H9 (cell line): ENCODE measurements around the gene RABGAP1L. TPM values are rescaled to one million over a fixed set of nuclear protein-coding genes. Genes with fewer than 3 reads are reported as not detected.
A peak's percentile ranks its signal among the peaks of the same experiment; 100 is the strongest.
"Not testable (repeated sequence)": the region's sequence is repeated elsewhere in the genome, so short reads cannot be mapped to it uniquely, and the experiment has no call there.

ENCODE experiments used
- DNase-seq: peaks from one replicate; pipeline ENCODE4 v3.0.0-alpha.2; 2017
- H2AFZ ChIP-seq: one replicate; pipeline ENCODE4 v1.6.1; 2013; ENCODE audit warnings: mild to moderate bottlenecking, low read length, control low read depth, moderate library complexity
- H2AK5ac ChIP-seq: 2 replicates; pipeline ENCODE4 v1.6.1; 2013; ENCODE audit warnings: low read length, control low read depth, mixed read lengths; ENCODE audit not compliant: insufficient read length
- H2BK120ac ChIP-seq: one replicate; pipeline ENCODE4 v1.6.1; 2013; ENCODE audit warnings: low read depth, mild to moderate bottlenecking, low read length, control low read depth, inconsistent platforms; ENCODE audit not compliant: poor library complexity, severe bottlenecking
- H2BK12ac ChIP-seq: 2 replicates; pipeline ENCODE4 v1.6.1; 2013; ENCODE audit warnings: low read length, control low read depth, mixed read lengths, low read depth; ENCODE audit not compliant: insufficient read length
- H2BK15ac ChIP-seq: 2 replicates; pipeline ENCODE4 v1.6.1; 2013; ENCODE audit warnings: low read depth, low read length, control low read depth
- H2BK20ac ChIP-seq: one replicate; pipeline ENCODE4 v1.6.1; 2013; ENCODE audit warnings: low read depth, mild to moderate bottlenecking, low read length, control low read depth, inconsistent platforms; ENCODE audit not compliant: poor library complexity, severe bottlenecking
- H2BK5ac ChIP-seq: 2 replicates; pipeline ENCODE4 v1.6.1; 2013; ENCODE audit warnings: low read length, control low read depth, mixed read lengths; ENCODE audit not compliant: insufficient read length
- H3K14ac ChIP-seq: 2 replicates; pipeline ENCODE4 v1.6.1; 2013; ENCODE audit warnings: low read length, control low read depth; ENCODE audit not compliant: insufficient read depth
- H3K18ac ChIP-seq: 2 replicates; pipeline ENCODE4 v1.6.1; 2013; ENCODE audit warnings: low read depth, mild to moderate bottlenecking, mixed read lengths, low read length, control low read depth; ENCODE audit not compliant: insufficient read length
- H3K23ac ChIP-seq: 2 replicates; pipeline ENCODE4 v1.6.1; 2013; ENCODE audit warnings: low read length, control low read depth, mixed read lengths, low read depth; ENCODE audit not compliant: insufficient read length
- H3K23me2 ChIP-seq: 2 replicates; pipeline ENCODE4 v1.6.1; 2013; ENCODE audit warnings: low read depth, mild to moderate bottlenecking, mixed read lengths, low read length, control low read depth; ENCODE audit not compliant: insufficient read length, poor library complexity, severe bottlenecking
- H3K27ac ChIP-seq: 2 replicates; pipeline ENCODE4 v1.5.1; 2013; ENCODE audit warnings: low read length, control low read depth, mixed read lengths, low read depth; ENCODE audit not compliant: insufficient read length
- H3K27me3 ChIP-seq: 2 replicates; pipeline ENCODE4 v1.6.1; 2013; ENCODE audit warnings: low read length, control low read depth, inconsistent platforms; ENCODE audit not compliant: insufficient read depth
- H3K4ac ChIP-seq: 2 replicates; pipeline ENCODE4 v1.6.1; 2013; ENCODE audit warnings: low read depth, mild to moderate bottlenecking, control low read depth, inconsistent platforms, low read length, moderate library complexity
- H3K4me1 ChIP-seq: 2 replicates; pipeline ENCODE4 v1.6.1; 2013; ENCODE audit warnings: low read length, control low read depth, inconsistent platforms; ENCODE audit not compliant: insufficient read depth
- H3K4me2 ChIP-seq: 2 replicates; pipeline ENCODE4 v1.6.1; 2013; ENCODE audit warnings: low read length, control low read depth, mixed read lengths; ENCODE audit not compliant: insufficient read length, insufficient read depth
- H3K56ac ChIP-seq: 2 replicates; pipeline ENCODE4 v1.6.1; 2013; ENCODE audit warnings: low read depth, mild to moderate bottlenecking, mixed read lengths, low read length, control low read depth; ENCODE audit not compliant: insufficient read length
- H3K79me1 ChIP-seq: 2 replicates; pipeline ENCODE4 v1.6.1; 2013; ENCODE audit warnings: low read depth, mild to moderate bottlenecking, moderate library complexity, low read length, control low read depth, inconsistent platforms; ENCODE audit not compliant: insufficient read depth, poor library complexity, severe bottlenecking
- H3K79me2 ChIP-seq: 2 replicates; pipeline ENCODE4 v1.6.1; 2013; ENCODE audit warnings: low read length, control low read depth, inconsistent platforms; ENCODE audit not compliant: insufficient read depth
- H3K9ac ChIP-seq: 2 replicates; pipeline ENCODE4 v1.6.1; 2013; ENCODE audit warnings: low read length, control low read depth, mixed read lengths; ENCODE audit not compliant: insufficient read length; ENCODE audit errors: extremely low read depth
- H3K9me3 ChIP-seq: one replicate; pipeline ENCODE4 v1.6.1; 2013; ENCODE audit warnings: low read depth, low read length, inconsistent platforms; ENCODE audit not compliant: control insufficient read depth
- H3T11ph ChIP-seq: one replicate; pipeline ENCODE4 v1.6.1; 2013; ENCODE audit warnings: mild to moderate bottlenecking, low read length, control low read depth, inconsistent platforms
- H4K20me1 ChIP-seq: one replicate; pipeline ENCODE4 v1.6.1; 2013; ENCODE audit not compliant: control insufficient read depth, insufficient read length, insufficient read depth
- H4K5ac ChIP-seq: 2 replicates; pipeline ENCODE4 v1.6.1; 2013; ENCODE audit warnings: low read depth, mild to moderate bottlenecking, mixed read lengths, low read length, control low read depth; ENCODE audit not compliant: insufficient read length
- H4K8ac ChIP-seq: replicated peaks from 2 replicates; pipeline ENCODE4 v1.6.1; 2013; ENCODE audit warnings: low read length, control low read depth, mixed read lengths, low read depth; ENCODE audit not compliant: insufficient read length
- H4K91ac ChIP-seq: 2 replicates; pipeline ENCODE4 v1.6.1; 2013; ENCODE audit warnings: low read depth, mild to moderate bottlenecking, moderate library complexity, mixed read lengths, low read length, control low read depth; ENCODE audit not compliant: insufficient read length
- H3K27ac Mint-ChIP-seq, 3 experiments: 2 replicates in 2 of 3; 3 replicates in 1 of 3; pipeline ENCODE4 v1.8.0; 2020 to 2021; ENCODE audit warnings: mixed read lengths in 3 of 3, mild to moderate bottlenecking in 1 of 3, moderate library complexity in 1 of 3
- H3K27me3 Mint-ChIP-seq: 2 replicates; pipeline ENCODE4 v1.8.0; 2021; ENCODE audit warnings: low read depth, mild to moderate bottlenecking, moderate library complexity, mixed read lengths
- H3K36me3 Mint-ChIP-seq, 3 experiments: 2 replicates in 2 of 3; 3 replicates in 1 of 3; pipeline ENCODE4 v1.8.0; 2020 to 2021; ENCODE audit warnings: low read depth in 3 of 3, mixed read lengths in 3 of 3; ENCODE audit not compliant: insufficient read depth in 1 of 3
- H3K4me1 Mint-ChIP-seq, 2 experiments: 2 replicates each; pipeline ENCODE4 v1.8.0; 2020; ENCODE audit warnings: mixed read lengths in 2 of 2
- H3K4me3 Mint-ChIP-seq, 2 experiments: 2 replicates in 1 of 2; 3 replicates in 1 of 2; pipeline ENCODE4 v1.8.0; 2020 to 2021; ENCODE audit warnings: mild to moderate bottlenecking in 2 of 2, mixed read lengths in 2 of 2, moderate library complexity in 1 of 2
- H3K9me3 Mint-ChIP-seq, 2 experiments: 2 replicates in 1 of 2; 3 replicates in 1 of 2; pipeline ENCODE4 v1.8.0; 2020; ENCODE audit warnings: mild to moderate bottlenecking in 2 of 2, mixed read lengths in 2 of 2, moderate library complexity in 1 of 2
- CTCF ChIP-seq: fragments of 200-600 bp; sonication (generic); conservative IDR thresholded peaks from 3 replicates; pipeline ENCODE4 v1.8.0; 2021; ENCODE audit warnings: antibody characterized with exemption, mild to moderate bottlenecking
- WGBS: extraction: QIAGEN DNeasy Blood & Tissue Kit; methylation state at CpG from one replicate; pipeline ENCODE4 v1.1.7; 2013; ENCODE audit warnings: missing lambda C conversion rate, low lambda C conversion rate, mixed read lengths; ENCODE audit not compliant: insufficient read length; ENCODE audit errors: extremely low coverage; 5-methylcytosine and 5-hydroxymethylcytosine counted together
- total RNA-seq: library from RNA; stranded (reverse); gene quantifications from 2 replicates; pipeline ENCODE4 v1.2.1, GENCODE V29; 2021

The RABGAP1L gene
- total RNA-seq, 1 experiment from 2014 or later = 147 TPM

DNA sequence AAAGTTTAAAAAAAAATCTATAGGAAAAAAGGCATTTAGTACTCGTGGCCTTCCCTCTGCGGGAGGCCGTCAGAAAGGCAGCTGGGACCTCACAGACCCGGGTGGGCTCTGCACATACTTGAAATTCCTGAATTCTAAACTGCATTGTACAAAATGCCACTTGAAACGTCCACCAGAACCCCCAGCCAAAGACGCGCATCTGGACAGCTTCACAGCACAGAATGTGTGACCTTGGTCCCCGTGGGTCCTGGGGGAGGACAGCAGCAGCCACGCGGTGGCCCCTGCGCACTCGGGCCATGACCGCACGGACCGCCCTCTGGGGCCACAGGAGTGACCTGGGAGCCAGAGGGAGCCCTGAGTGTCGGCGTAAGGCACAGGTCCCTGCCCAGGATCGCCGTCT lies 884.5 kb downstream of the RABGAP1L start:
- H3K27ac Mint-ChIP-seq = no peak overlapping the region; a peak in 1 of 7 replicates
- peak overlapping the region; percentile 76; the same call in 1 of the 2 replicates for H3K14ac ChIP-seq
- H3K23me2 ChIP-seq = no peaks in the 10 kb centered on the region
- DNase-seq = no peak
- H2BK20ac ChIP-seq = no peak overlapping the region
- H3K4ac ChIP-seq = no peak overlapping the region
- H4K91ac ChIP-seq = no peak overlapping the region
- no peak overlapping the region for H2BK12ac ChIP-seq
- no peak overlapping the region for H2AK5ac ChIP-seq
- no CpG with 5 or more reads among the region's 19 CpGs for whole genome bisulfite sequencing
- TF ChIP-seq CTCF = no peak
- H3K9ac ChIP-seq = no peak overlapping the region
- H3K4me1 Mint-ChIP-seq = peaks cover 6 to 8% of the 10 kb centered on the region in 2 experiments; a peak in 2 of 4 replicates
- no peak overlapping the region for H3K27ac ChIP-seq
- H3K23ac ChIP-seq = no peak overlapping the region
- H4K5ac ChIP-seq = no peak overlapping the region
- H3T11ph ChIP-seq = no peak overlapping the region
- no peak overlapping the region for H2BK120ac ChIP-seq
- H3K79me1 ChIP-seq = no peaks in the 10 kb centered on the region
- no peaks in the 10 kb centered on the region for H3K79me2 ChIP-seq
- peak overlapping the region; percentile 62 for H3K18ac ChIP-seq
- no peaks in the 10 kb centered on the region for H3K36me3 Mint-ChIP-seq
- no peaks in the 10 kb centered on the region for H3K27me3 Mint-ChIP-seq
- no peaks in the 10 kb centered on the region for H3K4me1 ChIP-seq
- H3K27me3 ChIP-seq = no peaks in the 10 kb centered on the region
- no peaks in the 10 kb centered on the region for H3K9me3 ChIP-seq
- H2BK15ac ChIP-seq = no peak overlapping the region
- no peak overlapping the region for H3K4me3 Mint-ChIP-seq
- H4K8ac ChIP-seq = no peak overlapping the region
- H4K20me1 ChIP-seq = no peaks in the 10 kb centered on the region
- H2AFZ ChIP-seq = no peak overlapping the region
- H3K9me3 Mint-ChIP-seq = no peaks in the 10 kb centered on the region
- no peak overlapping the region for H3K4me2 ChIP-seq
- no peak overlapping the region for H3K56ac ChIP-seq
- H2BK5ac ChIP-seq = no peak overlapping the region

DNA sequence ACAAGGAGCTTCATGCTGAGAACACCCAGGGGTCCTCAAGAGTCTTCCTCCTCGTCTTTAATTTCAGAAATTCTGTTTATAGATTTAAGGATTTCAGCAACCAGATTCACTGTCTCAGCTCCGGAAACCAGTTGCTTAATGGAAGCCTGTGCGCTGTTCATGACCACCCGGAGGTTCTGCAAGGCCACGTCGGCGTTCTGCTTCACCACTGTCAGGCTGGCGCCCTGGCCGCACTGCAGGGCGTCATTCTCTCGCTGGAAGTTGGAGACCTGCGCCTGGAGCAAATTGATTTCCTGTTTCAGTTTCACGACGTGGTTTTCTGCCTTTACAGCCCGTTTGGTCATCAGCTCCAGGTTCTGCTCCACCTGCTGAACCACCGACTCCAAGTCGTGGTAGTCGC lies 885.3 kb downstream of the RABGAP1L start:
- not testable (repeated sequence) for H3K14ac ChIP-seq

More for the DNA sequence above, 885.3 kb downstream of the RABGAP1L start:
- not testable (repeated sequence) for H3K4me2 ChIP-seq, H4K91ac ChIP-seq, H4K20me1 ChIP-seq, H2BK120ac ChIP-seq, H3K36me3 Mint-ChIP-seq, H4K8ac ChIP-seq, H2AFZ ChIP-seq, H3K27me3 ChIP-seq, H3K9me3 ChIP-seq, H3K79me2 ChIP-seq, H2BK5ac ChIP-seq, H2AK5ac ChIP-seq, H3T11ph ChIP-seq, H3K79me1 ChIP-seq, H2BK12ac ChIP-seq, H3K4ac ChIP-seq, H3K23me2 ChIP-seq, H3K18ac ChIP-seq, H3K27ac ChIP-seq, H4K5ac ChIP-seq, H3K23ac ChIP-seq, H3K4me1 ChIP-seq, H3K4me3 Mint-ChIP-seq, H3K4me1 Mint-ChIP-seq, H2BK20ac ChIP-seq, H3K9ac ChIP-seq, DNase-seq, H3K27me3 Mint-ChIP-seq, H3K9me3 Mint-ChIP-seq, H2BK15ac ChIP-seq, H3K56ac ChIP-seq
- whole genome bisulfite sequencing = no CpG with 5 or more reads among the region's 18 CpGs
- peak overlapping the region in 1 of 3 experiments; percentile 6; a peak in 1 of 7 replicates for H3K27ac Mint-ChIP-seq
